ENCODE results near the gene YDJC. TPM values are rescaled to one million over a fixed set of nuclear protein-coding genes. Genes with fewer than 3 reads are reported as not detected.
"Not testable (repeated sequence)": the region's sequence is repeated elsewhere in the genome, so short reads cannot be mapped to it uniquely, and the experiment has no call there.

YDJC gene
- total RNA-seq = 10 to 100 TPM; 28.6 to 34.6 (median 30.9) TPM

- Histone ChIP-seq H3K4me3 (peak within 1 kb of the TSS; percentile 97), H3K27me3 (no peaks in the 10 kb centered on the region), H3K9me3 (no peaks in the 10 kb centered on the region), H3K36me3 (no peaks in the 10 kb centered on the region), H3K27ac (peak within 1 kb of the TSS; percentile 87), H3K4me1 (peaks cover 27% of the 10 kb centered on the region)
- 0% methylated on average over 2 of the region's 93 CpGs for WGBS
- DNase-seq (ENCODE audit: low spot score in 2 of 2) = peak; percentile 94
- TF ChIP-seq POLR2AphosphoS5 (IDR thresholded peaks at IDR 0.05) (peak in 1 of 3 donors; percentile 17), EP300 (IDR thresholded peaks at IDR 0.05) (no peak), CTCF (IDR thresholded peaks at IDR 0.05) (peak; percentile 6 to 58), POLR2A (IDR thresholded peaks at IDR 0.05) (peak in 1 of 2 donors; percentile 32)
Measured at GRCh38 chr22:21629255-21630149, at the start of gene YDJC. Gene YDJC, minus strand, starts transcription at chr22:21630022. Its CDS starts 8 bp downstream, at chr22:21630014.

- TF ChIP-seq EP300 (IDR thresholded peaks at IDR 0.05) (no peak), POLR2AphosphoS5 (IDR thresholded peaks at IDR 0.05) (no peak), CTCF (IDR thresholded peaks at IDR 0.05) (no peak), POLR2A (IDR thresholded peaks at IDR 0.05) (no peak)
- H3K4me1 ChIP-seq = no peaks in the 10 kb centered on the region
- WGBS = 100% methylated on average over 4 of the region's 4 CpGs
- DNase-seq (ENCODE audit: low spot score in 2 of 2) = no peak
- H3K9me3 ChIP-seq = no peaks in the 10 kb centered on the region
- H3K27ac ChIP-seq = no peak overlapping the region
- H3K4me3 ChIP-seq = no peak overlapping the region
- H3K36me3 ChIP-seq = peaks cover 74% of the 10 kb centered on the region
- H3K27me3 ChIP-seq = no peaks in the 10 kb centered on the region
Measured at GRCh38 chr22:21679383-21679782, 49.6 kb upstream of the YDJC start.

- H3K27me3 ChIP-seq; DNase-seq (ENCODE audit: low spot score in 2 of 2); H3K9me3 ChIP-seq; H3K27ac ChIP-seq; H3K4me1 ChIP-seq; H3K4me3 ChIP-seq: not testable (repeated sequence)
- peaks cover 76% of the 10 kb centered on the region for H3K36me3 ChIP-seq
- WGBS = over 99% methylated on average over 12 of the region's 12 CpGs
Measured at GRCh38 chr22:21678842-21679241, 49.0 kb upstream of the YDJC start.

GRCh38 chr22:21677606-21678443 is 48.0 kb upstream of the YDJC start:
- no peak overlapping the region for H3K4me3 ChIP-seq
- H3K36me3 ChIP-seq = peaks cover 76% of the 10 kb centered on the region
- no peak for TF ChIP-seq POLR2A (IDR thresholded peaks at IDR 0.05)
- no peak for TF ChIP-seq EP300 (IDR thresholded peaks at IDR 0.05)
- no peak for TF ChIP-seq CTCF (IDR thresholded peaks at IDR 0.05)
- TF ChIP-seq POLR2AphosphoS5 (IDR thresholded peaks at IDR 0.05) = no peak
- WGBS = 87% methylated on average over 15 of the region's 15 CpGs
- no peaks in the 10 kb centered on the region for H3K9me3 ChIP-seq
- no peaks in the 10 kb centered on the region for H3K4me1 ChIP-seq
- H3K27me3 ChIP-seq = no peaks in the 10 kb centered on the region
- no peak overlapping the region for H3K27ac ChIP-seq
- no peak for DNase-seq (ENCODE audit: low spot score in 2 of 2)

GRCh38 chr22:21674638-21675245 is 44.9 kb upstream of the YDJC start:
- Histone ChIP-seq H3K27ac (no peak overlapping the region), H3K27me3 (no peaks in the 10 kb centered on the region), H3K4me1 (no peaks in the 10 kb centered on the region), H3K9me3 (no peaks in the 10 kb centered on the region), H3K36me3 (peaks cover 79% of the 10 kb centered on the region), H3K4me3 (no peak overlapping the region)
- TF ChIP-seq POLR2A (IDR thresholded peaks at IDR 0.05) = no peak
- TF ChIP-seq EP300 (IDR thresholded peaks at IDR 0.05) = no peak
- no peak for TF ChIP-seq CTCF (IDR thresholded peaks at IDR 0.05)
- TF ChIP-seq POLR2AphosphoS5 (IDR thresholded peaks at IDR 0.05) = no peak
- 91% methylated on average over 12 of the region's 12 CpGs for WGBS
- DNase-seq (ENCODE audit: low spot score in 2 of 2) = no peak

All from suprapubic skin (tissue), 4 donors.